Measurements from ENCODE around the gene LRMDA.
"Not testable (repeated sequence)": the region's sequence is repeated elsewhere in the genome, so short reads cannot be mapped to it uniquely, and the experiment has no call there.

LRMDA gene

GRCh38 chr10:75508814-75509306, 77.4 kb downstream of the LRMDA start:
- DNase-seq: no peak

GRCh38 chr10:75509706-75510105, 78.3 kb downstream of the LRMDA start:
- no peak for DNase-seq

GRCh38 chr10:75511011-75511410, 79.6 kb downstream of the LRMDA start:
- no peak for DNase-seq

- no peak for DNase-seq
Observed at GRCh38 chr10:75512203-75512933, 80.9 kb downstream of the LRMDA start.

GRCh38 chr10:75513292-75513885, 82.0 kb downstream of the LRMDA start:
- no peak for DNase-seq

GRCh38 chr10:75514830-75515229, 83.4 kb downstream of the LRMDA start:
- no peak for DNase-seq

- not testable (repeated sequence) for DNase-seq
Observed at GRCh38 chr10:75516154-75516553, 84.7 kb downstream of the LRMDA start.

- DNase-seq: not testable (repeated sequence)
Observed at GRCh38 chr10:75519213-75519612, 87.8 kb downstream of the LRMDA start.

- DNase-seq: not testable (repeated sequence)
Observed at GRCh38 chr10:75521194-75521829, 89.9 kb downstream of the LRMDA start.

GRCh38 chr10:75525067-75525466, 93.6 kb downstream of the LRMDA start:
- DNase-seq: no peak

GRCh38 chr10:75525646-75526045, 94.2 kb downstream of the LRMDA start:
- DNase-seq: no peak

- no peak for DNase-seq
Observed at GRCh38 chr10:75527542-75527941, 96.1 kb downstream of the LRMDA start.

- no peak for DNase-seq
Observed at GRCh38 chr10:75528392-75528791, 97.0 kb downstream of the LRMDA start.

- DNase-seq: no peak
Observed at GRCh38 chr10:75530299-75530698, 98.9 kb downstream of the LRMDA start.

GRCh38 chr10:75531571-75532031, 100.2 kb downstream of the LRMDA start:
- no peak for DNase-seq

- no peak for DNase-seq
Observed at GRCh38 chr10:75532253-75532924, 101.0 kb downstream of the LRMDA start.

- no peak for DNase-seq
Observed at GRCh38 chr10:75538144-75538543, 106.7 kb downstream of the LRMDA start.

- DNase-seq: no peak
Observed at GRCh38 chr10:75538765-75539164, 107.3 kb downstream of the LRMDA start.

- DNase-seq: no peak
Observed at GRCh38 chr10:75540357-75540966, 109.0 kb downstream of the LRMDA start.

- no peak for DNase-seq
Observed at GRCh38 chr10:75540981-75541380, 109.6 kb downstream of the LRMDA start.

GRCh38 chr10:75541411-75541810, 110.0 kb downstream of the LRMDA start:
- DNase-seq: no peak

- no peak for DNase-seq
Observed at GRCh38 chr10:75542084-75542483, 110.7 kb downstream of the LRMDA start.

- DNase-seq: no peak
Observed at GRCh38 chr10:75542906-75543305, 111.5 kb downstream of the LRMDA start.

Data from GDM1 (cell line).